SK-N-SH (cell line): ENCODE results near the gene NANOS3. TPM values are rescaled to one million over a fixed set of nuclear protein-coding genes. Genes with fewer than 3 reads are reported as not detected.

ENCODE experiments used
- CTCF ChIA-PET: fragments of 300-600, 350-600 bp; formaldehyde crosslinking; extraction: SDS; loops from one replicate; lab custom pipeline; 2021; lab: Yijun Ruan, JAX
- POLR2A ChIA-PET: fragments of 350-600 bp; sonication (Branson Sonifier 250); formaldehyde crosslinking; extraction: SDS; loops from one replicate; lab custom pipeline; 2020; ENCODE audit warnings: antibody characterized with exemption, inconsistent platforms; lab: Yijun Ruan, JAX
- DNase-seq: peaks from one replicate; pipeline ENCODE4 v3.0.0; 2012
- H2AFZ ChIP-seq: fragments of 200-600 bp; sonication (generic); 2 replicates; pipeline ENCODE4 v1.8.1; 2016; ENCODE audit warnings: antibody characterized with exemption, mild to moderate bottlenecking, low read depth
- H3F3A ChIP-seq: fragments of 200-600 bp; sonication (generic); replicated peaks from 2 replicates; pipeline ENCODE3; 2016; ENCODE audit warnings: antibody characterized with exemption, mild to moderate bottlenecking; ENCODE audit not compliant: insufficient read depth
- H3K27ac ChIP-seq, 2 experiments: fragments of 200-500 bp in 1 of 2; fragments of 200-600 bp in 1 of 2; sonication (Bioruptor generic) in 1 of 2; sonication (generic), shearing (Covaris generic) in 1 of 2; 2 replicates each; pipeline versions ENCODE4 v1.5.1 to v1.6.1; 2014 to 2016; ENCODE audit warnings: low read depth in 2 of 2, inconsistent platforms in 1 of 2, low read length in 1 of 2, mild to moderate bottlenecking in 1 of 2, mixed read lengths in 1 of 2
- H3K27me3 ChIP-seq: fragments of 200-600 bp; sonication (generic), shearing (Covaris generic); 2 replicates; pipeline ENCODE4 v1.6.1; 2016; ENCODE audit warnings: mixed run types; ENCODE audit not compliant: insufficient read depth
- H3K36me3 ChIP-seq, 2 experiments: fragments of 200-500 bp in 1 of 2; fragments of 200-600 bp in 1 of 2; sonication (Bioruptor generic) in 1 of 2; sonication (generic) in 1 of 2; replicated peaks in 1 of 2; 2 replicates each; pipeline versions ENCODE3 to v1.5.1; 2014 to 2016; ENCODE audit warnings: low read length in 1 of 2, mild to moderate bottlenecking in 1 of 2; ENCODE audit not compliant: insufficient read depth in 2 of 2, control insufficient read depth in 1 of 2
- H3K4me1 ChIP-seq, 2 experiments: fragments of 200-500 bp in 1 of 2; fragments of 200-600 bp in 1 of 2; sonication (Bioruptor generic) in 1 of 2; sonication (generic), shearing (Covaris generic) in 1 of 2; 2 replicates each; pipeline versions ENCODE4 v1.5.1 to v1.6.1; 2014 to 2016; ENCODE audit warnings: low read depth in 1 of 2, low read length in 1 of 2, mixed run types in 1 of 2; ENCODE audit not compliant: insufficient read depth in 2 of 2, control insufficient read depth in 1 of 2
- H3K4me2 ChIP-seq: fragments of 200-600 bp; sonication (generic), shearing (Covaris generic); 2 replicates; pipeline ENCODE4 v1.6.1; 2017; ENCODE audit warnings: mixed run types
- H3K4me3 ChIP-seq, 2 experiments: fragments of 200-500 bp in 1 of 2; fragments of 200-600 bp in 1 of 2; sonication (Bioruptor generic) in 1 of 2; sonication (generic), shearing (Covaris generic) in 1 of 2; 2 replicates each; pipeline versions ENCODE4 v1.5.1 to v1.8.1; 2014 to 2016; ENCODE audit warnings: low read depth in 2 of 2, inconsistent platforms in 1 of 2, low read length in 1 of 2, mild to moderate bottlenecking in 1 of 2, mixed read lengths in 1 of 2, moderate library complexity in 1 of 2
- H3K79me2 ChIP-seq: fragments of 200-600 bp; sonication (generic); 2 replicates; pipeline ENCODE4 v1.8.1; 2017; ENCODE audit warnings: mild to moderate bottlenecking; ENCODE audit not compliant: insufficient read depth
- H3K9ac ChIP-seq: fragments of 200-600 bp; sonication (generic); 2 replicates; pipeline ENCODE4 v1.6.1; 2017; ENCODE audit warnings: mixed run types
- H3K9me2 ChIP-seq: fragments of 200-600 bp; sonication (generic); 2 replicates; pipeline ENCODE4 v1.6.1; 2017; ENCODE audit warnings: mixed run types
- H3K9me3 ChIP-seq: fragments of 200-600 bp; sonication (generic); 2 replicates; pipeline ENCODE4 v1.6.1; 2017; ENCODE audit warnings: mixed run types, mild to moderate bottlenecking, moderate library complexity
- H4K20me1 ChIP-seq: fragments of 200-600 bp; sonication (generic); 2 replicates; pipeline ENCODE4 v1.6.1; 2017; ENCODE audit warnings: mild to moderate bottlenecking, mixed run types; ENCODE audit not compliant: insufficient read depth
- CHD2 ChIP-seq: fragments of 150-350 bp; IDR thresholded peaks from 2 replicates; pipeline ENCODE4 v1.6.1; 2018; ENCODE audit warnings: low read length; ENCODE audit not compliant: partially characterized antibody
- CTCF ChIP-seq: fragments of 200-600 bp; sonication (generic); IDR thresholded peaks from 2 replicates; pipeline ENCODE4 v1.6.1; 2017; ENCODE audit warnings: antibody characterized with exemption, mild to moderate bottlenecking, moderate library complexity
- GABPA ChIP-seq: IDR thresholded peaks from 2 replicates; pipeline ENCODE4 v1.4.0; 2012; ENCODE audit warnings: low read depth, mild to moderate bottlenecking
- MAX ChIP-seq: IDR thresholded peaks from 2 replicates; pipeline ENCODE4 v1.4.0; 2012; ENCODE audit warnings: low read depth
- PBX3 ChIP-seq: IDR thresholded peaks from 2 replicates; pipeline ENCODE4; 2012
- RAD21 ChIP-seq: IDR thresholded peaks from 2 replicates; pipeline ENCODE4 v1.6.1; 2012; ENCODE audit warnings: mild to moderate bottlenecking, low read length
- RCOR1 ChIP-seq: fragments of 150-350 bp; IDR thresholded peaks from 2 replicates; pipeline ENCODE4 v1.6.1; 2017; ENCODE audit warnings: antibody characterized with exemption, low read length
- REST ChIP-seq: IDR thresholded peaks from 2 replicates; pipeline ENCODE4 v1.6.1; 2012; ENCODE audit warnings: mild to moderate bottlenecking, low read depth, low read length, moderate library complexity
- RFX5 ChIP-seq: IDR thresholded peaks from 2 replicates; pipeline ENCODE4 v1.6.1; 2012; ENCODE audit warnings: mild to moderate bottlenecking, improper control_type of control experiment, low read length
- SMC3 ChIP-seq: IDR thresholded peaks from 2 replicates; pipeline ENCODE4 v1.6.1; 2012; ENCODE audit warnings: low read depth, low read length, improper control_type of control experiment
- TAF1 ChIP-seq: IDR thresholded peaks from 2 replicates; pipeline ENCODE4 v1.6.1; 2012; ENCODE audit warnings: low read depth, mild to moderate bottlenecking, low read length, moderate library complexity, borderline replicate concordance
- USF2 ChIP-seq: fragments of 150-350 bp; IDR thresholded peaks from 2 replicates; pipeline ENCODE4 v1.6.1; 2017; ENCODE audit warnings: antibody characterized with exemption, low read length, low read depth, borderline replicate concordance
- WGBS: methylation state at CpG from one replicate; pipeline ENCODE4 v1.1.6; 2017; ENCODE audit warnings: low lambda C conversion rate; 5-methylcytosine and 5-hydroxymethylcytosine counted together
- polyA plus RNA-seq, 3 experiments: library from polyadenylated mRNA; depleted of rRNA; stranded (reverse); fragments of >200 nt; gene quantifications; 2 replicates each; pipeline ENCODE4 v1.2.3, GENCODE V29; 2012

Gene NANOS3
- polyA plus RNA-seq, 1 of the 3 experiments (the other 2 are of a cell fraction) = 0.53 TPM

- H3K36me3 ChIP-seq = peaks cover 16 to 36% of the 10 kb centered on the region in 2 experiments
- TF ChIP-seq SMC3 = no peak
- no peak for TF ChIP-seq TAF1
- no peak for TF ChIP-seq RAD21
- TF ChIP-seq REST = no peak
- TF ChIP-seq RCOR1 = no peak
- no peak for TF ChIP-seq PBX3
- no peak for TF ChIP-seq CHD2
- TF ChIP-seq MAX = no peak
- no peak for TF ChIP-seq CTCF
- no peak for TF ChIP-seq GABPA
- no peak for TF ChIP-seq USF2
- TF ChIP-seq RFX5 = no peak
- TF ChIP-seq, all 33 proteins: peak for 0
- no peaks in the 10 kb centered on the region for H3K9me3 ChIP-seq
- no peak overlapping the region for H3K9ac ChIP-seq
- 97% methylated on average over 28 of the region's 47 CpGs for WGBS
- H3K27me3 ChIP-seq = no peaks in the 10 kb centered on the region
- no peaks in the 10 kb centered on the region for H3K9me2 ChIP-seq
- H4K20me1 ChIP-seq = peaks cover 89% of the 10 kb centered on the region
- H3K4me3 ChIP-seq = no peak overlapping the region
- ChIA-PET POLR2A (no interaction called here), CTCF (interaction anchor here (1.5 to 1.9 kb wide), 2 partner anchors 10 to 46 kb away, joined by 5 read pairs; no protein-coding TSS in a partner anchor)
- peaks cover 73% of the 10 kb centered on the region for H3F3A ChIP-seq
- H3K27ac ChIP-seq = peak overlapping the region in 1 of 2 experiments; percentile 97; a peak in 1 of 4 replicates
- H3K79me2 ChIP-seq = peaks cover 13% of the 10 kb centered on the region
- no peak overlapping the region for H2AFZ ChIP-seq
- DNase-seq = no peak
- H3K4me1 ChIP-seq = peaks cover 12% of the 10 kb centered on the region in 2 experiments; a peak in 3 of 4 replicates
- no peak overlapping the region for H3K4me2 ChIP-seq
These were observed 46.7 kb upstream of the NANOS3 start for GRCh38 chr19:13830114-13830740.
